ENCODE data around the gene LZIC.

Gene LZIC

DNA sequence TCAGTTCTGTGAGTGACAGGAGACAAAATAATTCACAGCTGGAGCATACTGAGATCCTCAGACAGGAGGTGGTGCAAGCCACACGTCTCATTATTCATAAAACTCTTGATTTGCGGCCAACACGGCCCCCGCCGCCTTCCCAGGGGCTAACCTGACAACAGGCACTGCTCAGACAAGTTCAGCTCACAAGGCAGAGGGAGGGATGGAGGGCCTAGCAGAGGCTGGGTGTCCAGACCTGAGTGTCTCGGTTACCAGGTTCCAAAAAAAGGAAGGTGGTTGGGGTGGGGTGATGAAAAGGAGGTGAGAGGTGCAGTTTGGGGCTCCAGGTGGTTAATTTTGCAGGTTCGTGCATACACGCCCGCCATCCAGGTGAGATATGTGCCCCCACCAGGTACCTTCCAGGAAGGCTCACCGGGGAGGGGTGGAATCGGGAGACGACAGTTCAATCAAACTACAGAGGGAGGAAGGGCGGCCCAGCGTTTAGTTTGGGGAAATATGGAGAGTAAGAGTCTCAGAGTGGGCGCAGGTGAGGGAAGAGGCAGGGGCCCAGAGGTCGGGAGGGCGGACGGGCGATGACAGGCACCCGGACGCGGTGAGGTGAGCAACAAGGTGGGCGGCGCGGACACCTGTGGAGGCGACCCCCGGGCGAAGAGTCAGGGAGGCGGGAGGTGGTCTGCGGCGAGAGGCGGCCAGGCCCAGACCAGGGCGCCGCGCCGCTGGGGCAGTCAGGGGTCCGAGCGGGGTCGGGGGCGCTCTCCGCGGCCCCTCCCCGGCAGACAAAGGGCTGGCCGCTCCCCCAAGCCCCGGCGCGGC, 33.8 kb downstream of the LZIC start:
- H3K27ac ChIP-seq: peak overlapping the region; percentile 86
- TF ChIP-seq, protein P1, sequence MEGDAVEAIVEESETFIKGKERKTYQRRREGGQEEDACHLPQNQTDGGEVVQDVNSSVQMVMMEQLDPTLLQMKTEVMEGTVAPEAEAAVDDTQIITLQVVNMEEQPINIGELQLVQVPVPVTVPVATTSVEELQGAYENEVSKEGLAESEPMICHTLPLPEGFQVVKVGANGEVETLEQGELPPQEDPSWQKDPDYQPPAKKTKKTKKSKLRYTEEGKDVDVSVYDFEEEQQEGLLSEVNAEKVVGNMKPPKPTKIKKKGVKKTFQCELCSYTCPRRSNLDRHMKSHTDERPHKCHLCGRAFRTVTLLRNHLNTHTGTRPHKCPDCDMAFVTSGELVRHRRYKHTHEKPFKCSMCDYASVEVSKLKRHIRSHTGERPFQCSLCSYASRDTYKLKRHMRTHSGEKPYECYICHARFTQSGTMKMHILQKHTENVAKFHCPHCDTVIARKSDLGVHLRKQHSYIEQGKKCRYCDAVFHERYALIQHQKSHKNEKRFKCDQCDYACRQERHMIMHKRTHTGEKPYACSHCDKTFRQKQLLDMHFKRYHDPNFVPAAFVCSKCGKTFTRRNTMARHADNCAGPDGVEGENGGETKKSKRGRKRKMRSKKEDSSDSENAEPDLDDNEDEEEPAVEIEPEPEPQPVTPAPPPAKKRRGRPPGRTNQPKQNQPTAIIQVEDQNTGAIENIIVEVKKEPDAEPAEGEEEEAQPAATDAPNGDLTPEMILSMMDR (conservative IDR thresholded peaks at IDR 0.05): no peak

DNA sequence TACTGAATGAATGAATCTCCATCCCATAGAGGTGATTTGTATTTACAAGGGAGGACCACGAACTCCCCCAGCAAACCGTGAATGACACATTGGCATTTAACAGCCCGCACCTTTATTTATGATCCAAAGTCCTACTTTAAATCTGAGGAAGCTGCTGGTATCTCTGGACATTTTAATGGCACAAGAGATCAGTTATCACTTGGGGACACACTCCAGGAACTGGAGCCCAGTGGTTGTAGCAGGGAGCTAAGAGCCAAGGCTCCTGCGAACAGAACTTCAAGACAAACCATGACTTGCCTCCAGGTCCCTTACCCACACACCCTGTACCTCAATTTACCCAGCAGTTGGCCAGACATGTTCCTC, 34.3 kb downstream of the LZIC start:
- peak overlapping the region; percentile 86 for H3K27ac ChIP-seq
- TF ChIP-seq, protein P1 (conservative IDR thresholded peaks at IDR 0.05): no peak

DNA sequence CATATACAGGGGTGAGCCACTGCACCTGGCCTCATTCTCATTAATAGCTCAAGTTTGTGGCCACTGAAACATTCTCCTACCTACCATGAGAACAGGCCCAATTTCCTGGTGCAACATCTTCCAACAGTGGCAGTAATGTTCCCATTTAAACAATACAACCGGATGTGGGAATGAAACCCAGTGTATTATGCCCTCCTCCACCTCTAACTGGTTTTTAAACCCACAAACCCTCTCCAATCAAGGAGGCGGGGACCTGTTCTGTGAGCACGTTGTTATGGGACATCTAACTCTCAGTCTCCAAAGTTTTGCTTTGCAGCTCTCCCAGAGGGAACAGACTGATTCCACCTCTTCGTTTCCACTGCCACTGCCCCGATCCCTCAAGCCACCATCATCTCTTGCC, 35.8 kb downstream of the LZIC start:
- no peak overlapping the region for H3K27ac ChIP-seq
- TF ChIP-seq, protein P1 (conservative IDR thresholded peaks at IDR 0.05): no peak

DNA sequence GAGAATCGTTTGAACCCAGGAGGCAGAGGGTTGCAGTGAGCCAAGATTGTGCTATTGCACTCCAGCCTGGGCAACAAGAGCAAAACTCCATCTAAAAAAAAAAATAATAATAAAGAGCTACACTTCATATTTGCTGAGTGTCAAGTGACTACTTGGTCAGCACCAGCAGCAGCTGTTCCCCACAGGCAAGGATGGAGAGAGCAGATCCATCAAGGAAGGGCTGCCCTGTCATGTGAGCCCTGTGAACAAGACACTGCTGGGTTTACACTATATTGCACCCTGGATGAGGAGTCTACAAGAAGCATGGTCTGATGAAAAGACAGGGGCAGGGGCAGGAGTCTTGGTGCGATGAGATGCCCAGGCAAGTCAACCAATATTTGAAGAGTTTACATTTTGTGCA, 36.7 kb downstream of the LZIC start:
- TF ChIP-seq, protein P1 (conservative IDR thresholded peaks at IDR 0.05): no peak
- H3K27ac ChIP-seq: no peak overlapping the region

DNA sequence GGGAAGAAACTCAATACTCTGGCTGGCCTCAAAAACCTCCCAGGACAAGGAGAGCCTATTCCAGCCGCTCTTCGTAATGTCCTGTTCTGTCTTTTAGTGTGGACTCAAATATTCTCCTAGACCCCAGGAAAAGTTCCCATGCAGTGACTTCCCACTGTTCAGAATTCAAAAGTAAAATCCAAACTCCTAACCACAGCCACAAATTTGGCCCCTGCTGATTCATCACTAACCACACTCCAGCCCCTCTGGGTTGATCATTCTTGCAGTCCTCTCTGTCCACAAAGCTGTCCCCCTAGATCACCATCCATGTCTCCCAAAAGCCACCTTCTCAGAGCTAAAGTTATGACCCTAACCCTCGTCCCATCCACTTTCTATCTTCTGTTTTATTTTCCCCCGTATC, 38.2 kb downstream of the LZIC start:
- H3K27ac ChIP-seq: no peak overlapping the region
- TF ChIP-seq, protein P1 (conservative IDR thresholded peaks at IDR 0.05): no peak

DNA sequence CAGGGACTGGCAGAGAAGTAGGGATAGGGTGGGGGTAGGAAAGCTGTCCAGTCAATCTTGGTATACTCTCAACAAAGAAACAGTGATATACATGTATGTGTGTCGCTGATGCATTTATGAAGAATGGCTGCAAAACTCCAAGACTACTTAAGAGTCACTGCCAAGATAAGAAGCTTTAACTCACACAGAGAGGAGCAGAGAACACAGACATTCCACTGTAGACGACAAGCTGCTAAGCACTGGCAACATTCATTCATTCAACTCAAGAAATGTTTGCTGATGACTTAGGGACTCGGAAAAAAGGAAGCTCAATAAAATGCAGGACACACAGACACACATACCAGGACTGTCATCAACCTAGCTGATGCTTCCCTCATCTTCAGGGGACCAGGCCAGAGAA, 38.6 kb downstream of the LZIC start:
- TF ChIP-seq, protein P1 (conservative IDR thresholded peaks at IDR 0.05): no peak
- H3K27ac ChIP-seq: no peak overlapping the region

DNA sequence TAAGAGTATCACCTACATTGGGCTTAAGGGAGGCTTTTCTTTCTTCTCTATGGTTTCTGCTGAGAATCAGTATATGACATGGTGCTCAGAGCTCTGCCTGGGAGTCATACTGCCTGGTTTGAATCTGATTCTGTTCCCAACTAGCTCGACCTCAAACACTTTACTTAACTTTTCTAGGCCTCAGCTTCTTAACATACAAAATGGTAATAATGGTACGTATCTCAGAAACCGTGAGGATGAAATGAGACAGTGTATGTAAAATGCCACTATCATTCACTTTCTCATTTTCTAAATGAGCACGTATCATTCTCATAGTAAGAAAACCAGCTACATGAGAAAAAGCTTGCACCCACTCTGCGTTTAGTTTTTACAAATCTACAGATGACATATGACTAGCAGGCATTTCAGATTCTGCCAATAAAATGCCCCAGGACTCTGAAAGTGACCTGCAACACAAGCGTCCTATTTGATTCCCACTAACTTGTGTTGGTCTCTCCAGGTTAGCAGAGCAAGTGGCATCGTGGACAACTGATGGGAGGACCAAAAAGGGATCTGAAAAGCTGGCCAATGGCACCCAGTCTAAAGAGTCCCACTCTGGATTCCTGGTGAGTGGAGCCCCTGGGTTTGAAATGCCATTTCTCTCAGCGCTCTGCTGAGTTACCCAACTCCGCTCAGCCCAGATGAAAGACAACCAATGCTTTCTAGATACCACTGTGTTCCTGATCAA, 39.2 kb downstream of the LZIC start:
- TF ChIP-seq, protein P1 (conservative IDR thresholded peaks at IDR 0.05): no peak
- no peak overlapping the region for H3K27ac ChIP-seq
